ENCODE data around the gene COA7. TPM values are rescaled to one million over a fixed set of nuclear protein-coding genes. Genes with fewer than 3 reads are reported as not detected.
A peak's percentile ranks its signal among the peaks of the same experiment; 100 is the strongest.
"Not testable (repeated sequence)": the region's sequence is repeated elsewhere in the genome, so short reads cannot be mapped to it uniquely, and the experiment has no call there.

Gene COA7
- total and polyA plus RNA-seq, 8 donors, result 9.8 to 24.8 (median 13.2) TPM

GRCh38 chr1:52739699-52740467, 41.7 kb upstream of the COA7 start:
- H3K36me3 ChIP-seq, result no peaks in the 10 kb centered on the region
- TF ChIP-seq CTCF (IDR thresholded peaks at IDR 0.05), result no peak
- no peak overlapping the region for H3K4me3 ChIP-seq
- peaks cover 6 to 16% of the 10 kb centered on the region in 2 donors for H3K4me1 ChIP-seq
- no peaks in the 10 kb centered on the region for H3K27me3 ChIP-seq
- H3K27ac ChIP-seq, result no peak overlapping the region
- H3K9me3 ChIP-seq, result no peaks in the 10 kb centered on the region
- peak; percentile 60 for ATAC-seq
- no peak for DNase-seq
- intact Hi-C loops (cut with DNase I), result no loop called here

GRCh38 chr1:52738893-52739292, 40.7 kb upstream of the COA7 start:
- ATAC-seq, result no peak
- no peak for TF ChIP-seq CTCF (IDR thresholded peaks at IDR 0.05)
- H3K27ac ChIP-seq, result no peak overlapping the region

GRCh38 chr1:52738148-52738547, 40.0 kb upstream of the COA7 start:
- ATAC-seq (peak; percentile 45), DNase-seq (no peak)
- peak overlapping the region in 1 of 2 donors; percentile 16 for H3K27ac ChIP-seq
- peaks cover 6 to 16% of the 10 kb centered on the region in 2 donors for H3K4me1 ChIP-seq
- H3K9me3 ChIP-seq, result no peaks in the 10 kb centered on the region
- no peaks in the 10 kb centered on the region for H3K36me3 ChIP-seq
- no peaks in the 10 kb centered on the region for H3K27me3 ChIP-seq
- no peak for TF ChIP-seq CTCF (IDR thresholded peaks at IDR 0.05)
- intact Hi-C loops (cut with DNase I), result no loop called here
- H3K4me3 ChIP-seq, result no peak overlapping the region

More at GRCh38 chr1:52738893-52739292, 40.7 kb upstream of the COA7 start:
- Histone ChIP-seq H3K36me3 (no peaks in the 10 kb centered on the region), H3K4me1 (peaks cover 6 to 16% of the 10 kb centered on the region in 2 donors), H3K9me3 (no peaks in the 10 kb centered on the region), H3K4me3 (no peak overlapping the region), H3K27me3 (no peaks in the 10 kb centered on the region)
- intact Hi-C loops (cut with DNase I), result no loop called here
- no peak for DNase-seq

GRCh38 chr1:52735371-52735770, 37.2 kb upstream of the COA7 start:
- H3K27me3 ChIP-seq; H3K4me3 ChIP-seq; H3K36me3 ChIP-seq; ATAC-seq; H3K9me3 ChIP-seq; DNase-seq; intact Hi-C loops (cut with DNase I); H3K27ac ChIP-seq: not testable (repeated sequence)
- peaks cover 6 to 13% of the 10 kb centered on the region in 2 donors for H3K4me1 ChIP-seq

- no peak overlapping the region for H3K4me3 ChIP-seq
- DNase-seq (no peak), ATAC-seq (no peak)
- H3K27me3 ChIP-seq, result no peaks in the 10 kb centered on the region
- intact Hi-C loops (cut with DNase I), result no loop called here
- peaks cover 9 to 16% of the 10 kb centered on the region in 2 donors for H3K4me1 ChIP-seq
- no peak overlapping the region for H3K27ac ChIP-seq
- no peaks in the 10 kb centered on the region for H3K9me3 ChIP-seq
- peaks cover 0 to 6% of the 10 kb centered on the region in 2 donors for H3K36me3 ChIP-seq
- TF ChIP-seq CTCF (IDR thresholded peaks at IDR 0.05), result no peak
Observed at GRCh38 chr1:52733368-52733767, 35.2 kb upstream of the COA7 start.
